HG03460 (cell line): Measurements from ENCODE around the gene FAM187B.
"Not testable (repeated sequence)": the region's sequence is repeated elsewhere in the genome, so short reads cannot be mapped to it uniquely, and the experiment has no call there.

Source experiments
- ATAC-seq: cut with Tn5 transposase; IDR thresholded peaks from one replicate; pipeline ENCODE4 v1.9.1; 2021; ENCODE audit not compliant: unreplicated experiment

FAM187B gene

GRCh38 chr19:35262101-35262761 lies 33.7 kb upstream of the FAM187B start:
- no peak for ATAC-seq

- ATAC-seq = no peak
Measured at GRCh38 chr19:35261356-35262100, 33.0 kb upstream of the FAM187B start.

GRCh38 chr19:35260694-35261304 lies 32.3 kb upstream of the FAM187B start:
- no peak for ATAC-seq

- no peak for ATAC-seq
Measured at GRCh38 chr19:35257113-35257461, 28.5 kb upstream of the FAM187B start.

- ATAC-seq = no peak
Measured at GRCh38 chr19:35256566-35256965, 28.0 kb upstream of the FAM187B start.

GRCh38 chr19:35254341-35255297 lies 26.1 kb upstream of the FAM187B start:
- no peak for ATAC-seq

- no peak for ATAC-seq
Measured at GRCh38 chr19:35253316-35254286, 25.1 kb upstream of the FAM187B start.

GRCh38 chr19:35251456-35251855 lies 22.9 kb upstream of the FAM187B start:
- ATAC-seq = no peak

- ATAC-seq = no peak
Measured at GRCh38 chr19:35249848-35250711, 21.5 kb upstream of the FAM187B start.

GRCh38 chr19:35249146-35249847 lies 20.8 kb upstream of the FAM187B start:
- no peak for ATAC-seq

GRCh38 chr19:35248310-35249145 lies 20.0 kb upstream of the FAM187B start, which contains the start of gene LSR:
TSS of gene LSR (plus strand) at chr19:35249002. CDS start at chr19:35249023, 21 bp downstream.
- peak; percentile 81 for ATAC-seq

- ATAC-seq = peak; percentile 36
Measured at GRCh38 chr19:35247526-35248309, 19.2 kb upstream of the FAM187B start.

- ATAC-seq = no peak
Measured at GRCh38 chr19:35246466-35247092, 18.0 kb upstream of the FAM187B start.

GRCh38 chr19:35241417-35241816 lies 12.9 kb upstream of the FAM187B start:
- ATAC-seq = no peak

GRCh38 chr19:35240327-35240726 lies 11.8 kb upstream of the FAM187B start:
- ATAC-seq = no peak

- ATAC-seq = not testable (repeated sequence)
Measured at GRCh38 chr19:35239597-35239996, 11.1 kb upstream of the FAM187B start.
